Measurements from ENCODE around the gene KCNJ10.

KCNJ10 gene

GRCh38 chr1:159961636-159962035, 108.3 kb downstream of the KCNJ10 start:
- no peak for DNase-seq (ENCODE audit: low read depth)

DNA sequence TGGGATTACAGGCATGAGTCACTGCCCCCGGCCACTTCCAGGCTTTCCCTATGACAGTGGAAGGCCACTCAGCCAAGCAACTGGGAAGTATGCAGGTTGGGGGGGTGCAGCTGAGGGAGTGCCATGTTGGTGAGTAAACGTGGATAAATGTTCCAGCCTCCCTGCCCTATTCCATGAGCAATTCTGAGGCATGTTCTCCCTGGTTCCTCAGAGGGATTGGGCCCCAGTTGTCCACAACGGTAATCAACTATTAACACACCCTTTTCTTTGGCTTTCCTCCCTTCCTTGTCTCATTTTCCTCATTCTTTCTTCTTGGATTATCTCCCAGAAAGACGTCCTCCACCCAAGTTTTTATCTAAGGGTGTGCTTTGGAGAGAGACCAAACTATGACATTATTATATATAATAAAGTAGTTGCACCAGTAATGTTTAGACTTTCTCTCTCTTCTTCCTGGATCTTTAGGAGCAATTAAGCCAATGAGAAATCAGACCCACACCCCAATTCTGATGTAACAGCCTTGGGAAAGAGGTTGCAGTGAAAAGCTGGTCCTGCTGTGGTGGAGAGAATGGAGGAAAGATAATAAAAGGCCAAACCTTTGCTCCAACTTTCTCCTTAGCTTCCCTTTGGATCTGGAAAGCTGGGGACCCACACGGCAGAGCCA, 109.1 kb downstream of the KCNJ10 start:
- no peak for DNase-seq (ENCODE audit: low read depth)

- DNase-seq (ENCODE audit: low read depth) = no peak
These were observed 110.5 kb downstream of the KCNJ10 start for GRCh38 chr1:159959451-159959850.

DNA sequence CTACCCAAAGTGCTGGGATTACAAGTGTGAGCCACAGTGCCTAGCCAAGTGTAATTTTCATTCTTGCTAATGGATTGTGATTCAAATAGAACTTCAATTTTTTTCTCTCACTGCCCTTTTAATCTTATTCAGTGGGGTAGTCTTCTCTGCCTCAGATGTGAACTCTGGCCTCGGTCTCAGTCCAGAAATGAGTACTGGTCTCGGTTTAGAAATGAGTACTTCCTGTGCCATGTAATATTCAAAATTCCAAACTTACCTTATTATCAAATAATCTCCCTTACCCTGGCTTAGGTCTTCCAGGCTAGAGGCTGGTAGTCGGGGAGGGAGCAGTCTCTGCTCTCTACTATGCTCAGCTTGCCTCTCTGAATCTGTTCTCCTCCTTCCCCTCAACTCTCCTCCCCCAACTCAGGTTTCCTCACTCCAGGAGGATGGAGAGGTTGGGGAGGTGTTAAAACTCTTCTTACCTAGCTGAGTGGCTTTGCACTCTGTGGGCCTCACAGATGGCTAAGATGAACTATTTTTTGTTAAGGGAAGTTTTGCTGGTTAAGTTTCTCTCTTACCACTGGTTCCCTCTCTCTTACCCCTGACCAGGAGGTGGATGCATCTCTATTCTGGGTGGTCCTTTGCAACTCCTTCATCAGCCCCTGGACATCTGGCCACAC, 111.1 kb downstream of the KCNJ10 start:
- DNase-seq (ENCODE audit: low read depth) = no peak

DNA sequence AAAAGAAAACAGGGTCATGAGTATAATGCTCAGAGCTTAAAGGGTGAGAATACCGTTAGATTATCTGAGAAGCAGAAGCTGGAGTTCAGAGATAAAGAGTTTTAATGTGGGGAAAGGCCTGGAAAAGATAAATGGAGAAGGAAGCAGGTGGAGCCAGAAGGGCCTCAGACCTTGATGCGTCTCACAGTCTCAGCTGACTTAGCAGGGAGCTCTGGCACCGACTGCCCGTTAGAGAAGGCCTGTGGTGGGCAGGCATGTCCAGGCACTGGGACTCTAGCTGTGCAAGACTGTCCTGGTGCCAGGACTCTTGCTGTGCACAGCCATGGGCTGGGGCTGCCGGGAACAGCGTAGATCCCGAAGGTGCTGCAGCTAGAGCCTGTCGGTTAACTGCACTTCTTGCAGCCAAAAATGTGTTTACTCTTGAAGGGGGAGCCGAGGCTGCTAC, 112.1 kb downstream of the KCNJ10 start:
- no peak for DNase-seq (ENCODE audit: low read depth)

- no peak for DNase-seq (ENCODE audit: low read depth)
These were observed 114.5 kb downstream of the KCNJ10 start for GRCh38 chr1:159955456-159955855.

- DNase-seq (ENCODE audit: low read depth) = no peak
These were observed 116.1 kb downstream of the KCNJ10 start, which contains the start of gene SLAMF9 for GRCh38 chr1:159953536-159954515. Gene SLAMF9 (minus strand): TSS chr1:159954237. CDS start chr1:159954137, 100 bp downstream.

DNA sequence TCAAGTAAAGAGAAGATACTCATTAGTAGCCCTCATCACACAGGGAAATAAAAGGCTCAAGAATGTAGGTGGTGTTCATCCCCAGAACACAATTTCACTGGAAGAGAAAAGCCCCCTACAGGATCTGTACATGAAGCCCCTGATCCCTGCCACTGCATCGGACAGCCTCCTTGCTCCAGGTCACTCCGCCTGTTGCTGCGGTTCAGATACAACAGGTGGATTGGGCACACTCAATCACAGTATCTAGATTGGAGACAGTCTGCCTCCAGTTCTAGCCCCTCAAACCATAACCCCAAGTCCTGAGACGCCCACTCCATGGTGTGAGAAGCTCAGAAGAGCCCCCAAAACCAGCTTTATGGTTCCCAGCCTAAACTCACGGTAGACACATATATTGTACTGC, 117.0 kb downstream of the KCNJ10 start:
- DNase-seq (ENCODE audit: low read depth) = no peak

DNA sequence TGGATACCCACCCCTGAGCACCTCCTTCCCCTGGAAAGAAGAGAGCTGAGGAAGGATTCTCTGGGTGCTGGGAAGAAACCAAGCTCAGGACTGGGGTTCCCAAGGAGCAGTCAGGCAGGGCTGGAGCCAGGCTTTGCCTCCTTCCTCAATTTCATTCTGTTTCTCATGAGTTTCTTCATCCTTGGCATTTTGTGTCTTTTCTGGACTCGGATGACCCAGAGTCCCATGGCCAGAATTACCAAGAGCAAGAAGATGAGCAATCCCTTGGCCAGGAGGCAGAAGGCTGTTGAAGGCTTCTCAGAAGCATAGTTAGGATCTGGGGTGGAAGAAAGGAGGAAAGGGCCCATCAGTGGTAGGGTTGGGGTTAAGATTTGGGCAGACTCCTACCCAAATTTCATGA, 118.4 kb downstream of the KCNJ10 start:
- no peak for DNase-seq (ENCODE audit: low read depth)

GRCh38 chr1:159951016-159951415, 118.9 kb downstream of the KCNJ10 start:
- no peak for DNase-seq (ENCODE audit: low read depth)

DNA sequence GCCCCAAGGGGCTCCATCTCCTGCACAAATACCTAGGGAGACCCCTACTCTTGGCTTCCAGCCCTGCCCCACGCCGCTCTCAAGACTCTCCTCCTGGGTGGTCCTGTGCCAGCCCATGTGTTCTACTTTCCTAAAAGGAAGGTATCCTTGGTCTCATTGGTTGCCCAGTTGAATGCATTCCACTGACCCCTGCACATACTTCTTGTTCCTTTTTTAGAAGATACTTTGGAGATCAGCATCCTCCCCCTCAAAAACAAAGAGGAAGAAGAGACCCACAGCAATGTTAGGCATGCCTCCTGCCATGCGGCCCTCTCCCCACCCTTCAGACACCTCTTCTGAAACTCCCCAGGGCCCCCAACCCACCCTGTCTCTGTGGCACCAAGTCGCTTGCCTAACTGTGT, 120.0 kb downstream of the KCNJ10 start:
- no peak for DNase-seq (ENCODE audit: low read depth)

GRCh38 chr1:159949123-159949522, 120.8 kb downstream of the KCNJ10 start:
- no peak for DNase-seq (ENCODE audit: low read depth)
